IPS DF 6.9 (cell line): Measurements from ENCODE around the gene IPMK.
"Not testable (repeated sequence)": the region's sequence is repeated elsewhere in the genome, so short reads cannot be mapped to it uniquely, and the experiment has no call there.

Source experiments
- DNase-seq: peaks from one replicate; pipeline ENCODE4 v3.0.0-alpha.2; 2013; ENCODE audit warnings: low read depth, low spot score
- H3K27ac ChIP-seq: one replicate; pipeline ENCODE4 v1.5.1; 2013; ENCODE audit warnings: low read length, control low read depth
- H3K27me3 ChIP-seq: 2 replicates; pipeline ENCODE4 v1.6.1; 2013; ENCODE audit warnings: mild to moderate bottlenecking, low read length; ENCODE audit not compliant: control insufficient read depth, insufficient read depth
- H3K36me3 ChIP-seq: 2 replicates; pipeline ENCODE4 v1.6.1; 2013; ENCODE audit warnings: low read length; ENCODE audit not compliant: control insufficient read depth, insufficient read depth
- H3K4me1 ChIP-seq: 2 replicates; pipeline ENCODE4 v1.6.1; 2013; ENCODE audit warnings: low read length; ENCODE audit not compliant: control insufficient read depth, insufficient read depth
- H3K4me3 ChIP-seq: 2 replicates; pipeline ENCODE4 v1.5.1; 2013; ENCODE audit warnings: mild to moderate bottlenecking, low read length
- H3K9me3 ChIP-seq: 2 replicates; pipeline ENCODE4 v1.6.1; 2013; ENCODE audit warnings: low read length, inconsistent platforms; ENCODE audit not compliant: control insufficient read depth, insufficient read depth
- WGBS: extraction: QIAGEN DNeasy Blood & Tissue Kit; methylation state at CpG from one replicate; pipeline ENCODE4 v1.1.7; 2013; ENCODE audit warnings: mixed read lengths, missing lambda C conversion rate; ENCODE audit not compliant: insufficient read length, insufficient coverage; 5-methylcytosine and 5-hydroxymethylcytosine counted together

The IPMK gene

DNA sequence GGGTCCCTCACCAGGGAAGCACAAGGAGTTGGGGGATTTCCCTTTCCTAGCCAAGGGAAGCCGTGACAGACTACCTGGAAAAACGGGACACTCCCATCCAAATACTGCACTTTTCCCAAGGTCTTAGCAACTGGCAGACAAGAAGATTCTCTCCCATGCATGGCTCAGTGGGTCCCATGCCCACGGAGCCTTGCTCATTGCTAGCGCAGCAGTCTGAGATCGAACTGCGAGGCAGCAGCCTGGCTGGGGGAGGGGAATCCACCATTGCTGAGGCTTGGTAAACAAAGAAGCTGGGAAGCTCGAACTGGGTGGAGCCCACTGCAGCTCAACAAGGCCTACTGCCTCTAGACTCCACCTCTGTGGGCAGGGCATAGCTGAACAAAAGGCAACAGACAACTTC, 37.8 kb downstream of the IPMK start:
- H3K4me1 ChIP-seq, H3K27me3 ChIP-seq, H3K4me3 ChIP-seq, H3K27ac ChIP-seq, H3K9me3 ChIP-seq, DNase-seq, H3K36me3 ChIP-seq: not testable (repeated sequence)
- no CpG with 5 or more reads among the region's 7 CpGs for WGBS

DNA sequence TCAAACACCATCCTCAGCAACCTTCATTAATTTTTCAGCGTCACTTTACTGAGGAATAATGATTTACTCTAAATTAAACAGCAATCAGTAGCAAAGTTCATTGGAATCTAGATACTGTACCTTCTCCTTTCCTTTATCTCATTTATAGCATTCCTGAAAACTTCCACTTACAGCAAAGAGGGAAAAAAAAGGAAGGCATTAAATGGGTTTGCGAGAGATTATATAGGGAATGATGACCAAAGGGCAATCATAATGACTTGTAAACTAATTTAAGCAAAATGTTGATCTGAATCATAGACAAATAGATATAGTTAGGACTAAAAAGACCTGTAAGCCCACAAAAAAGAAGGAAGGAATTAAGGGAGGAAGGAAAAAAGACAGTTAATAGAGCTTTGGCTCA, 42.0 kb downstream of the IPMK start:
- no peaks in the 10 kb centered on the region for H3K9me3 ChIP-seq
- no peak overlapping the region for H3K27ac ChIP-seq
- WGBS = no CpG with 5 or more reads among the region's 2 CpGs
- no peaks in the 10 kb centered on the region for H3K27me3 ChIP-seq
- H3K4me3 ChIP-seq = no peak overlapping the region
- no peaks in the 10 kb centered on the region for H3K36me3 ChIP-seq
- no peak for DNase-seq
- H3K4me1 ChIP-seq = no peaks in the 10 kb centered on the region

DNA sequence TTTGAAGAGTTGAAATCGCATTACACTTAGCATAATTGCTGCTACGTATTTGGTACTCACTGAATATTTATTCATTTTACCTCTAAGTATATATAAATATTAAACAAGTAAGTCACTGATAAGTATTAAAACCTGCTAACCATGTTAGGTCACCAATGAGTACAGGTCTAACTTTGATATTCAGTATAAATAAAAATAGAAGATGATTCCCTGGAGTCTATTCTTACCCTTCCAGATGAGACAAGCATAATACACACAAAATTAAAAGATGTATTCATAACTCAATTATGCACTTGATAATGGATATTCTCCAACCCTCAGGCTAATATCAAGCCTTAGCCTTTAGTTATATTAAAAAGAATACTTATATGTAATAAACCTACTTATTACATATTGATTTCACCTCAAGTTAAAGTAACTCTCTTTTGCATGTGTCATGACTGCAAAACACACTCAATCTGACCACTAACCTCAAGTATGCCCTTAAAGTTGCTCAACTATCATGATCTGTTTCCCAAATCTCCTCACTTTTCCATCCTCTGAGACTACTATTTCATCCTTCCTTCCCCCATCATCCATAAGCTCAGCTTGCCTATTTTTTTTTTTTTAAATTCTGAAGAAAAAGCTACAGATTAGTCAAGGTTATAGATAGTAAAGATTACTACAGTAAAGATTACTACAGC, 46.8 kb downstream of the IPMK start:
- Histone ChIP-seq H3K4me1 (no peaks in the 10 kb centered on the region), H3K4me3 (no peak overlapping the region), H3K36me3 (no peaks in the 10 kb centered on the region), H3K27me3 (no peaks in the 10 kb centered on the region), H3K9me3 (no peaks in the 10 kb centered on the region), H3K27ac (no peak overlapping the region)
- no peak for DNase-seq
- WGBS = no CpG with 5 or more reads among the region's 2 CpGs

DNA sequence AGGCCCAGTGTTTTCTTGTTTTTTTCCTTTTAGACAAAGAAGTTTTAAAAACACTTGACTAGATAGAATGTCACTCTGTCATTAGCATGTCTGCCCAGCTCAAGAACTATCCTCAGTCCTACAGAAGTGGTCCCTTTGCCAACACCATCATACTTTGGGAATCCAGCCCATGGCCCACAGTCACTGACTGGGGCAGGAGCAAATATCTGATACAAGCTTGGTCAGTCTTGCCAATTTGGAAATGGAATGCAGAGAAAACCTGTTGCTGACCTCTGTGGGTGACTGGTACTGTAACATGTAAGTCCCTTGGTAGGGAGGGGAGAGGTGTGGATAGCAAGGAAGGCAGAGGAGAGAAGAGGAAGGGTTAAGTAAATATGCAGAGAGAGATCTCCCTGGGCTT, 47.8 kb downstream of the IPMK start:
- Histone ChIP-seq H3K27ac (no peak overlapping the region), H3K4me3 (no peak overlapping the region), H3K9me3 (no peaks in the 10 kb centered on the region), H3K36me3 (no peaks in the 10 kb centered on the region), H3K27me3 (no peaks in the 10 kb centered on the region), H3K4me1 (no peaks in the 10 kb centered on the region)
- DNase-seq = no peak

DNA sequence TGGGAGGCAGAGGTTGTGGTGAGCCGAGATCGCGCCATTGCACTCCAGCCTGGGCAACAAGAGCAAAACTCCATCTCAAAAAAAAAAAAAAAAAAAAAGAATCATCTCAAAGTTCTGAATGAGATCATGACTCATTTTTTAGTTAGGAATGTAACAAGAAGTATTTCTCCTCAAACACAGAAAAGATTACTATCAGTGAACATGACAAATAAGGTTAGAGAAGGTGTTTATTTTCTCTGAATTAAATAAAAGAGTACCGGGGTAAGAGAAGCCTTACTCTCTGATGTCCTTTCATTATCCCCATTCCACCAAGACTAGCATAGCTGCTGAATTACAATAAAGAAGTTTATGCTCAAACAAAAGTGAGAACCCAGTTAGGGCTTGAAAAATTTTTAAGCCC, 50.1 kb downstream of the IPMK start:
- Histone ChIP-seq H3K27ac (no peak overlapping the region), H3K4me3 (no peak overlapping the region), H3K27me3 (no peaks in the 10 kb centered on the region), H3K36me3 (no peaks in the 10 kb centered on the region), H3K9me3 (no peaks in the 10 kb centered on the region), H3K4me1 (no peaks in the 10 kb centered on the region)
- no CpG with 5 or more reads among the region's 4 CpGs for WGBS
- no peak for DNase-seq

DNA sequence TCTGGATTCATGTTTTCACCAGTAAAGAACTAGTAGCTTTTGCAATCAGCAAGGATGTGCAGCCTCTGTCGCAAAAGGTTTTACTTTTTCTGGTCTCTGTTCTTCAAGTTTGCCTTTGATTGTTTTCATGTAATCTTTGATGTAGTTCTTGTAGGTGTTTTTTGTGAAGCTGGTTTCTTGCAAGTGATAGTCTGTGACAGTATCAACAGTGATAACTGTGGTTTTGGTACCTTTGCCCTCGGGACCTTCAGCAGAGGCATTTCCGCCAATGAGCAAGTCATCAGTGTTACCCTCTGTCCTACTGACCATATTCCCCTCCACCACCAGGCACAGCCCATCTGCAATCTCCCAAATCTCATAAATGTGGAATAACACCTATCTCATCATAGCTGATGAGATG, 55.1 kb downstream of the IPMK start:
- WGBS = no CpG with 5 or more reads among the region's 3 CpGs
- Histone ChIP-seq H3K27me3 (no peaks in the 10 kb centered on the region), H3K4me1 (no peaks in the 10 kb centered on the region), H3K4me3 (no peak overlapping the region), H3K27ac (no peak overlapping the region), H3K36me3 (no peaks in the 10 kb centered on the region), H3K9me3 (no peaks in the 10 kb centered on the region)
- DNase-seq = no peak

DNA sequence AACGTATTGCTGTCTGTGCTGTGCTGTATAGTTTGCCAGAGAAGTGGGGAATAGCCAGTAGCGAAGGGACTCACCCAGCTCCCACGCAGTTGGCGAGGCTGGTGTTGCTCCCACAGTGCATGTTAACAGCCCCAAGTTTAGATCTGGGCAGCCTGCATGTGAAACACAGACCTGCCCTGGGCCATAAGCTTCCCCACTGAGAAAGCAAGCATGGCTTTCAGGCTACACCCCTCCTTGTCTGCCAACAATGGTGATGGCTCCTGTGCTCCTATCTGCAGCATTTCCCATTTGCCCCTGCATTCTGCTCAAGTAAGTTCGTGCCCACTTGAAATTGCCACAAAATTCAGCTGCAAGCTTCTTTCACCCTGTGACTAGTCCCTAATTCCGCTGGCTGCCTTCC, 57.5 kb downstream of the IPMK start:
- H3K9me3 ChIP-seq = no peaks in the 10 kb centered on the region
- H3K4me1 ChIP-seq = no peaks in the 10 kb centered on the region
- H3K36me3 ChIP-seq = no peaks in the 10 kb centered on the region
- H3K27ac ChIP-seq = no peak overlapping the region
- WGBS = no CpG with 5 or more reads among the region's 6 CpGs
- no peak overlapping the region for H3K4me3 ChIP-seq
- DNase-seq = no peak
- H3K27me3 ChIP-seq = no peaks in the 10 kb centered on the region

DNA sequence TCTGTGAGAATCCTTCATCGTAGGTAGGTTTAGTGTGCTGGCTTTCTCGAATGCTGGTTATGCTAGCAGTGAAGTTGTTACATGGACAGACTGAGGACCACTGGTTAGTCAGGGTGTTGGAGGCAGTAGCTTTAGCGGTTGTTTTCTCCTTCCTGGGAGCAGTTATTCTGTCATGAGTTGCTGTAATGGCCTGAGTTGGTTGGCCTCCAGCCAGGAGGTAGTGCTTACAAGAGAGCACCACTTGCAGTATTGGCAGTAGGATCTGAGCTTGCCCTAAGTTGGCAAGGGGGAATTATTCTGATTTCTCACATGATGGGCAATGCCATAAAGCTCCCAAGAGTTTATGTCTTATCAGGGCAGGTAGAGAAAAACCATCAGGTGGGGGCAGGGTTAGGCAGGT, 58.0 kb downstream of the IPMK start:
- Histone ChIP-seq H3K27ac (no peak overlapping the region), H3K36me3 (no peaks in the 10 kb centered on the region), H3K4me3 (no peak overlapping the region), H3K9me3 (no peaks in the 10 kb centered on the region), H3K27me3 (no peaks in the 10 kb centered on the region), H3K4me1 (no peaks in the 10 kb centered on the region)
- WGBS = no CpG with 5 or more reads among the region's 3 CpGs
- DNase-seq = no peak

DNA sequence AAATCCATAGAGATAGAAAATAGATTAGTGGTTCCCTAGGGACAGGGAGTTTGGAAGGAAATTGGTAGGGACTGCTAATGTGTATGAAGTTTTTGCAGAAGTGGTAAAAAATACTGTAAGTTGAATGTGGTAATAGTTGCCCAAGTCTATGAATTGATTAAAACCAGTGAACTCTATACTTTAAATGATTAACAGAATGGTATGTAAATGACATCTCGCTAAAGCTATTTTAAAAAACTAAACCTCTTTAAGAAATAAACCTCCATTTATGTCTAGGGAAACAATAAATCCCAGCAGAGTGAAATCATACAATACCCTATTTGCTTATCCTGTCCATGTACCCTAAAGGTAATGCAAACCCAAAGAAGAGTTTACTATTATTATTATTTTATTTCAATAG, 61.4 kb downstream of the IPMK start:
- H3K36me3 ChIP-seq = no peaks in the 10 kb centered on the region
- no peak for DNase-seq
- H3K4me1 ChIP-seq = no peaks in the 10 kb centered on the region
- H3K4me3 ChIP-seq = no peak overlapping the region
- H3K27me3 ChIP-seq = no peaks in the 10 kb centered on the region
- no peaks in the 10 kb centered on the region for H3K9me3 ChIP-seq
- no CpG with 5 or more reads among the region's 1 CpG for WGBS
- no peak overlapping the region for H3K27ac ChIP-seq

DNA sequence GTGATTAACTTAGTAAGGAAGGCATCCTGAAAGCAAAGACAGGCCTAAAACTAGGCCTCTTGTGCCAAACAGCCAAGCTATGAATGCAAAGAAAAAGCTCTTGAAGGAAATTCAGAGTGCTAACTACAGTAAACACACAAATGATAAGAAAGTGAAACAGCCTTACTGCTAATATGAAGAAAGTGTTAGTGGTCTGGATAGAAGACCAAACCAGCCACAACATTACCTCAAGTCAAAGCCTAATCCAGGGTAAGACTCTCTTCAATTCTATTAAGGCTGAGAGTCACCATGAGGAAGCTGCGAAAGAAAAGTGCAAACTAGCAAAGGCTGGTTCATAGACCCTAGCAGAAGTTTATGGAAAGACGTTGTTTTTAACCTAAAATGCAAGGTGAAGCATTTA, 66.0 kb downstream of the IPMK start:
- H3K36me3 ChIP-seq = no peaks in the 10 kb centered on the region
- no CpG with 5 or more reads among the region's 2 CpGs for WGBS

DNA sequence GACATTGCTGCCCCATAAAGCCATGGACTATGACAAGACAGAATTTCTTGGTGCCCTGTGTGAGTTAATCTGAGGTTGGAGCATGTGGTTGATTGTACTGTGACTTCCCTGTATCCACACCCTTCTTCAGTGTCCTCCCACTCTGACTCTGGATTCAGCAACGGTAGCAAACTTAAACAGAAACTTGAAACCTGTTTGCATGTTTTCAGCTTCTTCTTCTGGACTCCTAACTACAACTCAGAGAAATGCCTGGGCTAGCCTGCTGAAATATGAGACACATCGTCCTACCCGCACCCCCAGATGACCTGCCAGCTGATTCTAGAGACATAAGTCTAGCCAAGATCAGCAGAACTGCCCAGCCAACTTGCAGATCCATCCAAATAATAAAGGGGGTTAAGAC, 78.4 kb downstream of the IPMK start:
- no peak for DNase-seq
- H3K9me3 ChIP-seq = no peaks in the 10 kb centered on the region
- WGBS = no CpG with 5 or more reads among the region's 3 CpGs

More for the DNA sequence above, 66.0 kb downstream of the IPMK start:
- Histone ChIP-seq H3K4me1 (no peaks in the 10 kb centered on the region), H3K9me3 (no peaks in the 10 kb centered on the region), H3K27ac (no peak overlapping the region), H3K27me3 (no peaks in the 10 kb centered on the region), H3K4me3 (no peak overlapping the region)
- no peak for DNase-seq

More for the DNA sequence above, 78.4 kb downstream of the IPMK start:
- Histone ChIP-seq H3K4me1 (peaks cover 1% of the 10 kb centered on the region; the same call in 1 of the 2 replicates), H3K27ac (no peak overlapping the region), H3K4me3 (no peak overlapping the region), H3K27me3 (no peaks in the 10 kb centered on the region), H3K36me3 (no peaks in the 10 kb centered on the region)
